Activated T-helper 1 cell treated with anti-CD3 and anti-CD28 coated beads, Interleukin-12 subunit alpha, Interleukin-12 subunit beta, Interleukin-2, Interleukin-4 antibody, amounts not matched to agents 30 ng/mL and 10 ng/mL and 1 ng/mL, durations not matched to agents 14 hours and 24 hours and 36 hours (primary cell): ENCODE data around the gene DDIAS. TPM values are rescaled to one million over a fixed set of nuclear protein-coding genes. Genes with fewer than 3 reads are reported as not detected.
"Not testable (repeated sequence)": the region's sequence is repeated elsewhere in the genome, so short reads cannot be mapped to it uniquely, and the experiment has no call there.

Source experiments
- DNase-seq: peaks from one replicate; pipeline ENCODE4 v3.0.0; 2021; ENCODE audit warnings: low spot score
- H3K27ac Mint-ChIP-seq: one replicate; pipeline ENCODE4 v1.8.0; 2021; ENCODE audit warnings: mild to moderate bottlenecking, mixed read lengths
- H3K27me3 Mint-ChIP-seq: one replicate; pipeline ENCODE4 v1.8.0; 2022; ENCODE audit warnings: mild to moderate bottlenecking, moderate library complexity, mixed read lengths; ENCODE audit not compliant: insufficient read depth
- H3K36me3 Mint-ChIP-seq: one replicate; pipeline ENCODE4 v1.8.0; 2021; ENCODE audit warnings: low read depth, mixed read lengths
- H3K4me1 Mint-ChIP-seq: one replicate; pipeline ENCODE4 v1.8.0; 2021; ENCODE audit warnings: low read depth, mixed read lengths
- H3K4me3 Mint-ChIP-seq: one replicate; pipeline ENCODE4 v1.8.0; 2021; ENCODE audit warnings: mild to moderate bottlenecking, moderate library complexity, mixed read lengths
- H3K9me3 Mint-ChIP-seq: one replicate; pipeline ENCODE4 v1.8.0; 2021; ENCODE audit warnings: mixed read lengths
- intact Hi-C: fragments of 100-400 bp; cut with micrococcal nuclease; formaldehyde crosslinking; loops from one replicate; pipeline ENCODE4 v1.15.1; 2024
- total RNA-seq: library from RNA; stranded (reverse); gene quantifications from 2 replicates; pipeline ENCODE4 v1.2.3, GENCODE V29; 2022

DDIAS gene
- total RNA-seq, 1 donor from 2014 or later, result 29.4 TPM

- Mint-ChIP-seq H3K27ac (no peak overlapping the region), H3K4me1 (peaks cover 5% of the 10 kb centered on the region), H3K27me3 (no peaks in the 10 kb centered on the region), H3K9me3 (peaks cover 12% of the 10 kb centered on the region), H3K4me3 (no peak overlapping the region), H3K36me3 (peaks cover 30% of the 10 kb centered on the region)
- intact Hi-C loops, result no loop called here
- no peak for DNase-seq
Observed at GRCh38 chr11:82937554-82937953, 36.0 kb downstream of the DDIAS start.

- Mint-ChIP-seq H3K27me3 (no peaks in the 10 kb centered on the region), H3K9me3 (peaks cover 12% of the 10 kb centered on the region), H3K4me3 (no peak overlapping the region), H3K36me3 (peaks cover 14% of the 10 kb centered on the region), H3K27ac (no peak overlapping the region), H3K4me1 (no peaks in the 10 kb centered on the region)
- intact Hi-C loops, result no loop called here
- DNase-seq, result no peak
Observed at GRCh38 chr11:82939456-82939855, 37.9 kb downstream of the DDIAS start.

- Mint-ChIP-seq H3K9me3 (peaks cover 12% of the 10 kb centered on the region), H3K4me3 (no peak overlapping the region)
Observed at GRCh38 chr11:82942376-82942775, 40.8 kb downstream of the DDIAS start.

GRCh38 chr11:82943430-82943829 lies 41.9 kb downstream of the DDIAS start:
- peaks cover 12% of the 10 kb centered on the region for H3K9me3 Mint-ChIP-seq
- intact Hi-C loops, DNase-seq, H3K27me3 Mint-ChIP-seq, H3K4me3 Mint-ChIP-seq, H3K4me1 Mint-ChIP-seq, H3K36me3 Mint-ChIP-seq, H3K27ac Mint-ChIP-seq: not testable (repeated sequence)

More at GRCh38 chr11:82942376-82942775, 40.8 kb downstream of the DDIAS start:
- Mint-ChIP-seq H3K27me3 (peaks cover 3% of the 10 kb centered on the region), H3K36me3 (peaks cover 3% of the 10 kb centered on the region), H3K4me1 (no peaks in the 10 kb centered on the region), H3K27ac (no peak overlapping the region)
- intact Hi-C loops, result no loop called here
- no peak for DNase-seq

- Mint-ChIP-seq H3K9me3 (peaks cover 12% of the 10 kb centered on the region), H3K36me3 (peaks cover 3% of the 10 kb centered on the region), H3K27ac (no peak overlapping the region), H3K27me3 (peaks cover 6% of the 10 kb centered on the region), H3K4me1 (no peaks in the 10 kb centered on the region), H3K4me3 (no peak overlapping the region)
- DNase-seq, result no peak
- intact Hi-C loops, result no loop called here
Observed at GRCh38 chr11:82944198-82944597, 42.7 kb downstream of the DDIAS start.

- H3K4me1 Mint-ChIP-seq, DNase-seq, H3K36me3 Mint-ChIP-seq, H3K27me3 Mint-ChIP-seq, intact Hi-C loops, H3K27ac Mint-ChIP-seq, H3K4me3 Mint-ChIP-seq: not testable (repeated sequence)
- peaks cover 12% of the 10 kb centered on the region for H3K9me3 Mint-ChIP-seq
Observed at GRCh38 chr11:82945041-82945440, 43.5 kb downstream of the DDIAS start.

GRCh38 chr11:82945682-82946081 lies 44.1 kb downstream of the DDIAS start:
- H3K4me1 Mint-ChIP-seq, result no peaks in the 10 kb centered on the region
- no peak for DNase-seq
- intact Hi-C loops, result no loop called here
- H3K36me3 Mint-ChIP-seq, result peaks cover 3% of the 10 kb centered on the region
- H3K27ac Mint-ChIP-seq, result no peak overlapping the region
- H3K4me3 Mint-ChIP-seq, result no peak overlapping the region
- peaks cover 11% of the 10 kb centered on the region for H3K9me3 Mint-ChIP-seq
- peaks cover 6% of the 10 kb centered on the region for H3K27me3 Mint-ChIP-seq

GRCh38 chr11:82949352-82949751 lies 47.8 kb downstream of the DDIAS start:
- no peak for DNase-seq
- Mint-ChIP-seq H3K36me3 (peaks cover 17% of the 10 kb centered on the region), H3K27me3 (peaks cover 10% of the 10 kb centered on the region), H3K4me1 (no peaks in the 10 kb centered on the region), H3K4me3 (no peak overlapping the region), H3K27ac (no peak overlapping the region), H3K9me3 (peaks cover 25% of the 10 kb centered on the region)
- intact Hi-C loops, result no loop called here

GRCh38 chr11:82950502-82950901 lies 49.0 kb downstream of the DDIAS start:
- peaks cover 20% of the 10 kb centered on the region for H3K36me3 Mint-ChIP-seq
- H3K9me3 Mint-ChIP-seq, result peaks cover 36% of the 10 kb centered on the region
- DNase-seq, H3K27ac Mint-ChIP-seq, intact Hi-C loops, H3K4me3 Mint-ChIP-seq: not testable (repeated sequence)
- H3K4me1 Mint-ChIP-seq, result peaks cover 10% of the 10 kb centered on the region
- peaks cover 10% of the 10 kb centered on the region for H3K27me3 Mint-ChIP-seq

- H3K4me3 Mint-ChIP-seq, result peak overlapping the region; percentile 0
- H3K27me3 Mint-ChIP-seq, intact Hi-C loops: not testable (repeated sequence)
- peak; percentile 57 for DNase-seq
- H3K36me3 Mint-ChIP-seq, result peaks cover 25% of the 10 kb centered on the region
- peaks cover 55% of the 10 kb centered on the region for H3K4me1 Mint-ChIP-seq
- H3K9me3 Mint-ChIP-seq, result peaks cover 42% of the 10 kb centered on the region
- H3K27ac Mint-ChIP-seq, result peak overlapping the region; percentile 38
Observed at GRCh38 chr11:82955736-82956453, 54.4 kb downstream of the DDIAS start.

GRCh38 chr11:82959987-82960778 lies 58.6 kb downstream of the DDIAS start:
- Mint-ChIP-seq H3K36me3 (peaks cover 8% of the 10 kb centered on the region), H3K27ac (peak overlapping the region; percentile 91), H3K9me3 (peaks cover 18% of the 10 kb centered on the region), H3K27me3 (no peaks in the 10 kb centered on the region), H3K4me3 (peak overlapping the region; percentile 68), H3K4me1 (peaks cover 59% of the 10 kb centered on the region)
- intact Hi-C loops, result loop anchor here (1.0 to 2.0 kb wide), 9 partner anchors 9 to 233 kb away; partner anchors contain the start of genes ANKRD42, DDIAS and RAB30
- DNase-seq, result peak; percentile 42

- H3K27ac Mint-ChIP-seq, result peak overlapping the region; percentile 91
- H3K4me3 Mint-ChIP-seq, result peak overlapping the region; percentile 68
- H3K4me1 Mint-ChIP-seq, result peaks cover 58% of the 10 kb centered on the region
- H3K27me3 Mint-ChIP-seq, result no peaks in the 10 kb centered on the region
- peaks cover 18% of the 10 kb centered on the region for H3K9me3 Mint-ChIP-seq
- peaks cover 8% of the 10 kb centered on the region for H3K36me3 Mint-ChIP-seq
- no peak for DNase-seq
- intact Hi-C loops, result loop anchor here (1.0 to 2.0 kb wide), 9 partner anchors 9 to 233 kb away; partner anchors contain the start of genes ANKRD42, DDIAS and RAB30
Observed at GRCh38 chr11:82960779-82961143, 59.2 kb downstream of the DDIAS start.

GRCh38 chr11:82962021-82962420 lies 60.5 kb downstream of the DDIAS start:
- intact Hi-C loops, DNase-seq: not testable (repeated sequence)

More at GRCh38 chr11:82962021-82962420, 60.5 kb downstream of the DDIAS start:
- H3K27me3 Mint-ChIP-seq, H3K36me3 Mint-ChIP-seq, H3K4me3 Mint-ChIP-seq, H3K27ac Mint-ChIP-seq: not testable (repeated sequence)
- peaks cover 17% of the 10 kb centered on the region for H3K9me3 Mint-ChIP-seq
- peaks cover 45% of the 10 kb centered on the region for H3K4me1 Mint-ChIP-seq
